Medulla oblongata (tissue), 1 donor: ENCODE data around the gene ZNF541.

Experiments used
- DNase-seq: peaks from one replicate; pipeline ENCODE4 v3.0.0-alpha.2; 2015; ENCODE audit errors: extremely low spot score

ZNF541 gene

DNA sequence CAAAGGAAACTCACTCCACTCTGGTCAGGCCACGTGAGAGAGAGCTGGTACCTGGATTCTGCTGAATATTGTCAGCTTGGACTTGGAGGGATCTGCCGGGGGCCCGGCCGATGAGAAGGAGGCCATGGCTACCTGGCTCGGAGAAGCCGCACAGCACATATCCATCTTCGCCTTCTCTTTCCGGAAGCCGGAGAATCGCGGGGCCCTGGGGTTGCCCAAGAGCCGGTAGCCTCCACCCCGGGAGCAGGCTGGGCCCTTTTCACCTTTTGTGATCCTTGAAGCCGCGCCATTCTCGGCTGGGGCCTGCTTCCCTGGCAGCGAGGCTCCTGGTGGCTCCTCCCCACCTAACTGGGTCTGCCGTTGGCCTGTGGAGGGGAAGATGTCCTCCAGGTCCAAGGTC, 28.9 kb downstream of the ZNF541 start:
- no peak for DNase-seq

- DNase-seq: no peak
Observed at GRCh38 chr19:47542030-47542475, 30.9 kb downstream of the ZNF541 start.

GRCh38 chr19:47541518-47541917, 31.4 kb downstream of the ZNF541 start:
- no peak for DNase-seq

GRCh38 chr19:47540748-47541147, 32.2 kb downstream of the ZNF541 start:
- DNase-seq: no peak

GRCh38 chr19:47539747-47540311, 33.1 kb downstream of the ZNF541 start:
- DNase-seq: no peak

DNA sequence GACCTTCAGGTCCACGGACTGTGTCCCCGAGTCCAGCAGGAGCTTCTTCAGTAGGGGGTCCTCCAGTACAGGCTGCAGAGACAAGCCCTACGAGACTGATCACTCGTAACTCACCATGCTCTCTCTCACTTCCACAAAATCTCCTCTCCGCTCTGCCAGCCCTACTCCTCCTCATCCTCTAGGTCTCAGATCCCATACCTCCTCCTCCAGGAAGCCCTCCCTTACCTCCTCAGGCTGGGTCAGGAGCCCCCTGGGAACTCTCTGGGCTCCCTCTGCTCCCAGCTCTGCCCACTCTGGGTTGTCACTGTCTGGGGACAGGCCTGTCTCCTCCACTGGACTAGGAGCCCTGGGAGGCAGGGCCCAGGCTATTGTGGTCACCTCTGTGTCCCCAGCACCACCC, 34.1 kb downstream of the ZNF541 start:
- DNase-seq: no peak

- DNase-seq: no peak
Observed at GRCh38 chr19:47537493-47537892, 35.5 kb downstream of the ZNF541 start.

DNA sequence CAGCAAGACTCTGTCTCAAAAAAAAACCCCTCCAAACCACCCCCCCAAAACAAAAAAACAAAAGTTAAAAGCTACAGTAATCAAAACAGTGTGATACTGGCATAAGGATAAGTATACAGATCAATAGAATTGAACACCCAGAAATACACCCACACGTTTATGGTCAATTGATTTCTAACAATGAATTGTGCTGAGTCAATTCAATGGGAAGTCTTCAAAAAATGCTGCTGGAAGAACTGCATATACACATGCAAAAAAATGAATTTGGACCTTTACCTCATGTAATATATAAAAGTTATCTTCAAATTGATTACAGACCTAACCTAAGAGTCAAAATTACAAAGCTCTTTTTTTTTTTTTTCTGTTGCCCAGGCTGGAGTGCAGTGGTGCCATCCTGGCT, 38.3 kb downstream of the ZNF541 start:
- DNase-seq: no peak

GRCh38 chr19:47531640-47532387, 41.1 kb downstream of the ZNF541 start:
- DNase-seq: no peak

DNA sequence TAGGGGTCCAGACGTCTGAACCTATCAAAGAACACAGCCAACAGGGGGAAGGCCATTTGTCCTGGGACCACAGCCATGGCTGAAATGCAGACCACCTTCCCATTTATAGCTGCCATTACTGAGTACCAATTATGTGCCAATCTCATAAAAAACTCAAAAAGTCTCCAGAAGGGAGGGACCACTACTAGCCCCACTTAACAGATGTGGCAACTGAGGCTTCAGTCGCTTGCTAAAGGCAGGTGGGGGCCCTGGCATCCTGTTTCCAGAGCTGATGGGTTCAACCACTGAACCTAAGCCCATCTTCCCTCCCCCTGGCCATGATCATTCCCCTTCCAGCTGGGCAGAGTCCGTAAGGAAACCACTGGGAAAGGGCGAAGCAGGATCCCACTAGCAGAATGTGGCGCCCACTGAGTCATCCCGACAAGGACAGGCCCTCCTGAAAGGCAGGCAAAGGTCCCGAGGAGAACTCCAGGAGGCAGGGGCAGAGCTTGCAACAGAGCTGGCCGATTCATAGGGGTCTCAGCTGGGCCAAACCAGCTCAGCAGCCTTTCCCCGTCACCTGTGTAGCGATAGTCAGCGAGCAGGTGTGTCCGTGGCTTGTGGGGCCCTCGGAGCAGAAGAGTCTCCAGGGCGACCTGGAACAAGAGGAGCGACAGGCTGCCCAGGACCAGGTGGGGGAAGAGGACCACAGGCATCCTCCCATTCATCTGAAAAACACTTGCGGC, 43.8 kb downstream of the ZNF541 start:
- no peak for DNase-seq

- DNase-seq: no peak
Observed at GRCh38 chr19:47526798-47527197, 46.1 kb downstream of the ZNF541 start.

DNA sequence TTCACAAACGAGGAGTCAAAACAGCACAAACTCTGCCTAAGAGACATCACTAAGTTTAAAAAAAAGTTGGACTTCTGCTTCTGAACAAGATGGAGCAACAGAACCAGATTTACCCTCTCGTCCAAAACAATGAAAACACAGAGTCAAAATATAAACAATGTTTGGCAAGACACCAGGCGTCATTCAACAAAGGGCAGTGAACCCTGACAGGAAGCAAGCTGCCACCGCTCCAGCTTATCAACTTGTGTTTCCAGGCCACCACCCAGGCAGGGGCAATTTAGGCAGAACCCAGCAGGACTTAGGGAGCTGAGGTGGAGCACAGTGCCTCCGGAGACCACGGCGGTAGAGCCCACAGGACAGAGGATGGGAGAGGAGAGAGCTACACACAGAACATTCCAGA, 49.5 kb downstream of the ZNF541 start:
- no peak for DNase-seq
